GM12891 (cell line): ENCODE data around the gene TLX3. TPM values are rescaled to one million over a fixed set of nuclear protein-coding genes. Genes with fewer than 3 reads are reported as not detected.

Experiments used
- DNase-seq: peaks from one replicate; pipeline ENCODE4 v3.0.0; 2011; ENCODE audit warnings: low spot score; ENCODE audit not compliant: insufficient read length
- FAIRE-seq: peaks from 2 replicates; lab custom pipeline; 2011; peaks lifted over from hg19 to GRCh38; lab: Jason Lieb, UNC
- PAX5 ChIP-seq: IDR thresholded peaks from 2 replicates; pipeline ENCODE4 v1.6.1; 2011; ENCODE audit warnings: low read length, moderate library complexity, mild to moderate bottlenecking; ENCODE audit not compliant: insufficient read depth, severe bottlenecking
- POLR2A ChIP-seq: IDR thresholded peaks from 2 replicates; pipeline ENCODE4 v1.6.1; 2011; ENCODE audit warnings: low read depth, low read length, control low read depth
- POLR2AphosphoS5 ChIP-seq: IDR thresholded peaks from 2 replicates; pipeline ENCODE4 v1.6.1; 2011; ENCODE audit warnings: low read depth, low read length, control low read depth
- POU2F2 ChIP-seq: IDR thresholded peaks from 2 replicates; pipeline ENCODE4 v1.6.1; 2011; ENCODE audit warnings: low read depth, mild to moderate bottlenecking, control low read depth, low read length, moderate library complexity
- SPI1 ChIP-seq: IDR thresholded peaks from 2 replicates; pipeline ENCODE4 v1.6.1; 2011; ENCODE audit warnings: low read depth, low read length, control low read depth
- TAF1 ChIP-seq: IDR thresholded peaks from 2 replicates; pipeline ENCODE4 v1.6.1; 2011; ENCODE audit warnings: low read depth, low read length, control low read depth
- polyA plus RNA-seq: library from polyadenylated mRNA; unstranded; fragments of >200 nt; gene quantifications from one replicate; pipeline ENCODE4 v1.2.1, GENCODE V29; 2012; ENCODE audit warnings: low read depth, missing spikeins, inconsistent platforms; ENCODE audit not compliant: missing spikeins

TLX3 gene
- polyA plus RNA-seq: not detected

DNA sequence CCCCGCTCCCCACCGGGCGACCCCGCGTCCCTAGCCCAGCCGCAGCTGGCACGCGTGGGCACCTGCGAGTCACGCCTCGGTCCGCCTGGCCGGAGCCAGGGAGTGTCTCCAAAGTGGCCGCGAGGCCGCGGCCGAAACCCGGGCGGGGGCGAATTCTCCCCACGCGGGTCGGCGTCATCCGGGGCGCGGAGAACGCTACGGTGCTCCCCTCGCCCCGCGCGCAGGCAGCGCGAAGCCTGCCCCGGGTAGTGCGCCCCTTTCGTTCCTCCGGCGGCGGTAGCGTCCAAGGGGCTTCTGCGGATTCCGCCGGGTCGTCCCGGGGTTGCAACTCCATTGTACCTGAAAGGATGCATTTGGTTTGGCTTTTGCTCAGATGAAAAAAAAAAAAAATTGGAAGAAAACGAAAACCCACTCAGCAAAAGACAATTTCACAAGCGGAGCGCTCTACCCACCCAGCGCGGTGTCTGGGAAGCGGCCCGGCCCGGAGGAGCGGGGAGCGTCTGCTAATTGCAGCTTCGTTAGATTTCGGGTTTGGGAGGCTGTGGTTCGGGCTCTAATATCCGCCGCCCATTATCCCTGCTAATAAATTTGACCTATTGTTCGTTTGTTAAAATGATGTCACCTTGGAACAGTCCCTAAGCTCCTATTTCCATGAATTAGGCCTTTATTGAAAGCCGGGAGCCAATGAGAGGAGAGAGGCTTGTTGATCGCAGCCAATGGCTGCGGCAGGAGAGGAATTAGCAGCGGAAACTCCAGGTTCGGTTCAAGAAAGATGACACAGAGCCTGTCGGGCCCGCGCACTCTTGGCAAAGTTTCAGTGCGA, at the start of gene TLX3:
TLX3 (plus strand) TSS at position 796 of the 823 bp plus-strand sequence. CDS start 118 bp downstream, outside the sequence.
- TF ChIP-seq SPI1: no peak
- no peak for TF ChIP-seq POU2F2
- no peak for TF ChIP-seq PAX5
- no peak for TF ChIP-seq TAF1
- no peak for TF ChIP-seq POLR2A
- no peak for FAIRE-seq

DNA sequence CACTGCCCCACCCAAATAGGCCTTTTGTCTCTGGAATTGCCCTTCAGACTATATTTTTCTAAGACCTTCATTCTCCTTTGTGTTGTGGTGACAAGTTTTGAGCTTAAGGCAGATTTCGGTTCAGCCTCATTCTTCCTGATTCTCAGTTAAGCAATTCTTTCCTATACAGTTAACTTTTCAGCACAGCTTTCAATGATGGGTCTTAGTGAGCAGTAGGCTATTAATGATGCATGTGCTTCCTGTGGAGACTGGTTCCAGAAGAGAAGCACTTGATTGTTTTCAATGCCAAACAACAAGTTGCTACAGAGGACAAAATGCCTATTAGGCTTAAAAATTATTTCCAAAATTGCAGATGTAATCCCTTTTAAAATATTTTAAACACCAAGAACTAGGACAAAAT, 47.7 kb upstream of the TLX3 start:
- TF ChIP-seq PAX5 (no peak), POLR2AphosphoS5 (no peak), POU2F2 (no peak), SPI1 (no peak), TAF1 (no peak), POLR2A (no peak)
- no peak for FAIRE-seq
- DNase-seq: no peak

More for the DNA sequence above, at the start of gene TLX3:
- DNase-seq: no peak

GRCh38 chr5:171261904-171262303, 47.1 kb upstream of the TLX3 start:
- FAIRE-seq (no peak), DNase-seq (no peak)
- TF ChIP-seq POU2F2 (no peak), POLR2AphosphoS5 (no peak), PAX5 (no peak), TAF1 (no peak), SPI1 (no peak), POLR2A (no peak)

GRCh38 chr5:171263181-171263580, 45.9 kb upstream of the TLX3 start:
- FAIRE-seq (no peak), DNase-seq (no peak)
- no peak for TF ChIP-seq PAX5
- TF ChIP-seq POU2F2: no peak
- no peak for TF ChIP-seq POLR2A
- TF ChIP-seq SPI1: no peak
- no peak for TF ChIP-seq POLR2AphosphoS5
- TF ChIP-seq TAF1: no peak

- no peak for TF ChIP-seq SPI1
- no peak for TF ChIP-seq TAF1
- TF ChIP-seq POU2F2: no peak
- no peak for TF ChIP-seq POLR2A
- no peak for TF ChIP-seq PAX5
- TF ChIP-seq POLR2AphosphoS5: no peak
- no peak for DNase-seq
- no peak for FAIRE-seq
Measured at GRCh38 chr5:171264843-171265242, 44.2 kb upstream of the TLX3 start.

- DNase-seq (no peak), FAIRE-seq (no peak)
Measured at GRCh38 chr5:171268700-171269620, 40.1 kb upstream of the TLX3 start.

DNA sequence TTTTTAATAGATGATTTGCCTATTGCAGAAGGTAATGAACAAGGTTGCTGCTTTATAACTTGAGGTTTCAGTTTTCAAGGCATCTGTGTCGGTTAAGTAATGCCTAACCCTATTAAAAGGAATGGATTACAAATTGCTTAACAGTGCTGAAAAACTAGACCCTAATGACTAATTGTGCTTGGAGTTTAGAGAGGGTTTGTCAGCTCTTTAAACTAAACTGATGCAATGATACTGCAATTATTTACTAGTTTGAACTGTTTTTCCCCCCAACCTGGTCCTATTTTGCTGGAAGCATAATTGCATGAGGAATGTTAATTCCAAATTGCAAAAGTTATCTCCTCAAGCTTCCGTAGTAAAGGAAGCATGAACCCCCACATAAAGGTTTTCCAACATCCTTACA, 39.3 kb upstream of the TLX3 start:
- TF ChIP-seq PAX5 (no peak), TAF1 (no peak), POLR2A (no peak), SPI1 (no peak), POLR2AphosphoS5 (no peak), POU2F2 (no peak)
- no peak for DNase-seq
- FAIRE-seq: no peak

More at GRCh38 chr5:171268700-171269620, 40.1 kb upstream of the TLX3 start:
- TF ChIP-seq TAF1: no peak
- TF ChIP-seq POLR2A: no peak
- TF ChIP-seq POU2F2: no peak
- TF ChIP-seq PAX5: no peak
- TF ChIP-seq POLR2AphosphoS5: no peak

GRCh38 chr5:171270136-171270535, 38.9 kb upstream of the TLX3 start:
- no peak for TF ChIP-seq TAF1
- TF ChIP-seq POLR2A: no peak
- TF ChIP-seq POU2F2: no peak
- TF ChIP-seq POLR2AphosphoS5: no peak
- TF ChIP-seq PAX5: no peak
- TF ChIP-seq SPI1: no peak
- no peak for FAIRE-seq
- DNase-seq: no peak

DNA sequence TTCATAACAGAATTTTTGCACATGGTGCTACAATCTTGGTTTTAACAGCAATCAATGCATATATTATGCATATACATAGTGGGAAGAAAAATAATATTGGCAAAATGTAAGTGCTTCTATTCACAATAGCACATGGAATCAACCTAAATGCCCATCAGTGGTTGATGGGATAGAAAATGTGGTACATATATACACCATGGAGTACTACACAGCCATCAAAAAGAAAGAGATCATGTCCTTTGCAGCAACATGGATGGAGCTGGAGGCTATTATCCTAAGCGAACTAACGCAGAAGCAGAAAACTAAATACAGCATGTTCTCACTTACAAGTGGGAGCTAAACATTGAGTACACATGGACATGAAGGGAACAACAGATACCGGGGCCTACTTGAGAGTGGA, 37.2 kb upstream of the TLX3 start:
- DNase-seq (no peak), FAIRE-seq (no peak)
- TF ChIP-seq TAF1: no peak
- no peak for TF ChIP-seq POLR2AphosphoS5
- no peak for TF ChIP-seq SPI1
- TF ChIP-seq PAX5: no peak
- TF ChIP-seq POU2F2: no peak
- no peak for TF ChIP-seq POLR2A
